Peyer's patch (tissue), 4 donors: ENCODE measurements around the gene TMEM184A. TPM values are rescaled to one million over a fixed set of nuclear protein-coding genes. Genes with fewer than 3 reads are reported as not detected.

ENCODE experiments used
- DNase-seq, 3 donors: peaks; one replicate each; pipeline ENCODE4 v3.0.0-alpha.2; 2017 to 2019
- H3K27ac ChIP-seq, 4 donors: fragments of 200-600 bp; sonication (generic); one replicate each; pipeline ENCODE4 v1.5.1; 2016 to 2019
- H3K27me3 ChIP-seq, 2 donors: fragments of 200-600 bp; sonication (generic); one replicate each; pipeline ENCODE4 v1.5.1; 2019
- H3K36me3 ChIP-seq, 3 donors: fragments of 200-600 bp; sonication (generic); one replicate each; pipeline ENCODE4 v1.5.1; 2016 to 2019
- H3K4me1 ChIP-seq, 4 donors: fragments of 200-600 bp; sonication (generic); one replicate each; pipeline ENCODE4 v1.5.1; 2016 to 2019
- H3K4me3 ChIP-seq, 4 donors: fragments of 200-600 bp; sonication (generic); 1 replicate in 3 of 4; 2 replicates in 1 of 4; pipeline ENCODE4 v1.5.1; 2016 to 2019; ENCODE audit warnings: mild to moderate bottlenecking in 1 of 4
- H3K9me3 ChIP-seq, 4 donors: fragments of 200-600 bp; sonication (generic); one replicate each; pipeline ENCODE4 v1.5.1; 2016 to 2019; ENCODE audit warnings: mild to moderate bottlenecking in 1 of 4
- CTCF ChIP-seq, 6 experiments: fragments of 450-650 bp in 4 of 6; fragments of 200-600 bp in 2 of 6; sonication (generic) in 1 of 6; IDR thresholded peaks; one replicate each; pipeline ENCODE4 v1.5.1; 2017 to 2019; ENCODE audit warnings: antibody characterized with exemption in 6 of 6, mild to moderate bottlenecking in 3 of 6, moderate library complexity in 1 of 6
- POLR2A ChIP-seq, 2 donors: fragments of 450-650 bp; IDR thresholded peaks; one replicate each; pipeline ENCODE4 v1.5.1; 2017; ENCODE audit warnings: antibody characterized with exemption in 2 of 2, mild to moderate bottlenecking in 2 of 2, moderate library complexity in 2 of 2
- total RNA-seq, 4 donors: library from RNA; depleted of rRNA; stranded (reverse); fragments of >200 nt; gene quantifications; one replicate each; pipeline ENCODE4 v1.1.0, GENCODE V29; 2016

Gene TMEM184A
- total RNA-seq, 4 donors from 2014 or later = 41.3 to 161 (median 151) TPM

DNA sequence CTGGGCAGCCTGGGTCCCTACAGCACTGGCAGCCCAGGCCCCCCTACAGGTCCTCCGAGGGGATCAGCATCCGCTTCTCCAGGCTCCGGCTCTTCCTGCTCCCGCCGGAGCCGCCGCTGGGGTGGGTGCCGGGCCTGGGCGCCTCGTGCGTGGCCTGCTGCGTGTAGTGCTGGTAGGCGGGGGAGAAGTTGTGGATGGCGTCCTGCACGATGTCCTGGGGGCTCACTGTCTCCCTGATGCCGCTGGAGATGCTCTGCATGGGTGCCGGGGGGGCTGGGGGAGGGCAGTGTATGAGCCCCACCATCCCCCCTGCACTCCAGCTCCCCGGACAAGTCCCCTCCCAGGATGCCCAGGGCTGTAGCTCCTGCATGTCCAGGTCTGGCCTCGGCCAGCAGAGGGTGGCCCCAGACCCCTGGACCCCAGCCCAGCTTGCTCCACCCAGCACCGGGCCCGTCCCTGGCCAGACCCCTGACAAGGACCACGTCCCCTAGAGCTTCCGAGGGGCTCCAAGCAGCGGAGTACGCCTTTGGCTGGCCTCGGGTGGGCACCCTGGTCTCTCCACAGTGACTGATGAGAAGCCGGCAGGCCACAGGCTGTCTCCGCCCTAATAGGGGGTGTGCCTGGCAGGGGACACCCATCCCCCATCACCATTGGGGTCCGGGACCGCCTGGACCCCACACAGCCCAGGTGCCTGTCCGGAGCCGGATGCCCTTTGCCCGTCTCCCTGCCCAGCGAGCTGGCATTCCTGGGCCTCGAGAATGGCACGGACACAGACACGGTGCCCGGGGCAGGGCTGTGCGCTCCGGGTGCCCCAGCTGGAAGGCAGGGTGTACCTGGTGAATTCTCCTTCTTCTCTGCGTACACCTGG, 8.9 kb downstream of the TMEM184A start:
- DNase-seq = no peak
- H3K27ac ChIP-seq = no peak overlapping the region
- H3K4me3 ChIP-seq = no peak overlapping the region
- peaks cover 0 to 5% (median 0%) of the 10 kb centered on the region in 4 donors for H3K4me1 ChIP-seq
- peaks cover 0 to 55% (median 0%) of the 10 kb centered on the region in 3 donors for H3K36me3 ChIP-seq
- H3K27me3 ChIP-seq = no peaks in the 10 kb centered on the region
- no peaks in the 10 kb centered on the region for H3K9me3 ChIP-seq
- TF ChIP-seq POLR2A (IDR thresholded peaks at IDR 0.05) (no peak), CTCF (IDR thresholded peaks at IDR 0.05) (no peak)

- no peak overlapping the region for H3K27ac ChIP-seq
- TF ChIP-seq CTCF (IDR thresholded peaks at IDR 0.05) (no peak), POLR2A (IDR thresholded peaks at IDR 0.05) (no peak)
Measured at GRCh38 chr7:1546274-1546908, 9.6 kb downstream of the TMEM184A start.

GRCh38 chr7:1545417-1546246, 10.4 kb downstream of the TMEM184A start:
- H3K27me3 ChIP-seq = no peaks in the 10 kb centered on the region
- peaks cover 0 to 68% (median 0%) of the 10 kb centered on the region in 3 donors for H3K36me3 ChIP-seq
- TF ChIP-seq CTCF (IDR thresholded peaks at IDR 0.05) = peak in 1 of 6 experiments; percentile 11
- TF ChIP-seq POLR2A (IDR thresholded peaks at IDR 0.05) = no peak
- no peak overlapping the region for H3K27ac ChIP-seq
- no peak overlapping the region for H3K4me3 ChIP-seq
- peaks cover 0 to 5% (median 0%) of the 10 kb centered on the region in 4 donors for H3K4me1 ChIP-seq
- H3K9me3 ChIP-seq = no peaks in the 10 kb centered on the region
- DNase-seq = no peak

More at GRCh38 chr7:1546274-1546908, 9.6 kb downstream of the TMEM184A start:
- H3K4me1 ChIP-seq = peaks cover 0 to 5% (median 0%) of the 10 kb centered on the region in 4 donors
- H3K27me3 ChIP-seq = no peaks in the 10 kb centered on the region
- no peak overlapping the region for H3K4me3 ChIP-seq
- DNase-seq = no peak
- peaks cover 0 to 63% (median 0%) of the 10 kb centered on the region in 3 donors for H3K36me3 ChIP-seq
- no peaks in the 10 kb centered on the region for H3K9me3 ChIP-seq

- Histone ChIP-seq H3K9me3 (no peaks in the 10 kb centered on the region), H3K27me3 (no peaks in the 10 kb centered on the region), H3K4me3 (no peak overlapping the region), H3K36me3 (peaks cover 0 to 68% (median 0%) of the 10 kb centered on the region in 3 donors), H3K4me1 (peaks cover 0 to 5% (median 0%) of the 10 kb centered on the region in 4 donors), H3K27ac (no peak overlapping the region)
- DNase-seq = no peak
- TF ChIP-seq CTCF (IDR thresholded peaks at IDR 0.05) (no peak), POLR2A (IDR thresholded peaks at IDR 0.05) (no peak)
Measured at GRCh38 chr7:1544896-1545416, 11.0 kb downstream of the TMEM184A start.
